Renal cortical epithelial cell (primary cell): Measurements from ENCODE around the gene POLK. TPM values are rescaled to one million over a fixed set of nuclear protein-coding genes. Genes with fewer than 3 reads are reported as not detected.
"Not testable (repeated sequence)": the region's sequence is repeated elsewhere in the genome, so short reads cannot be mapped to it uniquely, and the experiment has no call there.

Experiments
- DNase-seq: peaks from one replicate; pipeline ENCODE4 v3.0.0-alpha.2; 2011; ENCODE audit warnings: low read depth
- total RNA-seq: library from RNA; depleted of rRNA; stranded (reverse); fragments of >200 nt; gene quantifications from 2 replicates; pipeline ENCODE4 v1.2.3, GENCODE V29; 2014

The POLK gene
- total RNA-seq, 1 donor from 2014 or later: 63.4 TPM

DNA sequence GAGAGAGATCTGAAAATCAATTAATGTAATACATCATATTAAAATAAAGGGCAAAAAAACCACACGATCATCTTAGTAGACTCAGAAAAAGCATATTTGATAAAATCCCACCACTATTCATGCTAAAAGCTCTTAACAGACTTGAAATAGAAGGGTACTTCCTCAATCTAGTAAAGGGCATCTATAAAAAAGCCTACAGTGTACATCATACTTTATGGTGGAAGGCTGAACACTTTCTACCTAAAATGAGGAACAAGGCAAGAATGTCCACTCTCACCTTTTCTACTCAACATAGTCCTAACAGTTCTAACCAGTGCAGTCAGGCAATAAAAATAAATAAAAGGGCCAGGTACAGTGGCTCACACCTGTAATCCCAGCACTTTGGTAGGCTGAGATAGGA is 38.9 kb downstream of the POLK start:
- no peak for DNase-seq

DNA sequence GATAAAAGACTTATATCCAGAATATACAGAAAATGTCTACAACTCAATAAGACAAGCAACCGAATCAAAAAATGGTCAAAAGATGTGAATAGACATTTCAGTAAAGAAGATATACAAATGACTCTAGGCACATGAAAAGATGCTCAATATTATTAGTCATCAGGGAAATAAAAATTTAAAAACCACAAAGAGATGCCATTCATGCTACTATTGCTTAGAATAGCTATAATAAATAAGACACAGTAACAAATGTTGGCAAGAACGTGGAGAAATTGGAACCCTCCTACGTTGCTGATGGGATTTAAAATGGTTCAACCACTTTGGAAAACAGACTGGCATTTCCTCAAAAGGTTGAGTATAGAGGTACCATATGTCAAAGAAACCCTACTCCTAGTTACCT is 39.8 kb downstream of the POLK start:
- DNase-seq: no peak

DNA sequence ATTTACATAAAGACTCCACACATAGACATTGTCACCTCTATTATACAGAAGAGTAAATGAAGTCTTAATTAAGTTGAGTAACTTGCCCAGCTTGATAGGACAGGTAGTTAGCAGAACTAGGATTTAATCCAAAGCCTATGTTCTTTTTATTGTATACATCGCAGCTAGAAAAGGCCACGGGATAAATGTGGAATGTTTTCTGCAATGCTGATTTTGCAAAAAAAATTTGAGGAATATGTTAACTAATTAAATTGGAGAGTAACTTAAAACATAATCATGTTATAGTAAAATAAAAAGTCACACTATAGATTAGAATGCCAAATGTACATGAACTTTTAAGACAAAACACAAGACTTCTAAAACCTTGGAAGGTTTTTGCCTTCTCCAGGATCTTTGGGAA is 41.1 kb downstream of the POLK start:
- DNase-seq: no peak

DNA sequence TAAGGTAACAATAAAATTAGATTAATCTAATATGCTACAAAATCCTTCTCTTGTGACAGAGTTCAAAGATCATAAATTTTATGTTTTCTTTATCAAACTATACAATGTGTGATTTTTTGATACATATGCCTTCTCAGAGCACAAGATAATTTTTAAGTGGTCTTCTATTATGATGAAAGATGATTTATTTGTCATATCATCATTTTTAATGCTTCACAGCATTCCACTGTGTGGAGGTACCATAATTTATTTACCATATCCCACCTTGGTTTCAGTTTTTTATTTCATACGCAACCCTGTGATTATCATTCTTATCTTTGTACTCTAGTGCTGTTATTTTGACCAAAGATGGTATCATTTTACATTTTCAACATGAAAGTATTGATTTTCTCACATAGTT is 41.7 kb downstream of the POLK start:
- no peak for DNase-seq

DNA sequence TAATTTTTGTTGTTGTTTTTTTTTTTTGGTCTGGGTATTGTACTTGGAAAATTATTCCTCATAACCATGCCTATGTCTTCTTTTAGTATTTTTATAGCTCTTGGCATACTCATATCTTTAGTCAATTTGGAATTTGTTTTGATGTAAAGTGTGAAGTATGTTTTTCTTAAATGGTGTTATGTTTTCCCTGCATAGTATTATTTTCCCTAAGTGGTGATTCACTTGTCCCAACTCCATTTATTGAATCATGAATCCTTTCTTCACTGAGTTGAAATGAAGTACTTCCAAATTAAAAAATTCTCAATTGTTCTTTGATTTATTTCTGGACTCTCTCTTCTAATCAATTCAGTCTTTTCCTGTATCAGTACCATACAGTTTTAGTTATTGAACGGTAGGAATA is 46.5 kb downstream of the POLK start:
- DNase-seq: no peak

DNA sequence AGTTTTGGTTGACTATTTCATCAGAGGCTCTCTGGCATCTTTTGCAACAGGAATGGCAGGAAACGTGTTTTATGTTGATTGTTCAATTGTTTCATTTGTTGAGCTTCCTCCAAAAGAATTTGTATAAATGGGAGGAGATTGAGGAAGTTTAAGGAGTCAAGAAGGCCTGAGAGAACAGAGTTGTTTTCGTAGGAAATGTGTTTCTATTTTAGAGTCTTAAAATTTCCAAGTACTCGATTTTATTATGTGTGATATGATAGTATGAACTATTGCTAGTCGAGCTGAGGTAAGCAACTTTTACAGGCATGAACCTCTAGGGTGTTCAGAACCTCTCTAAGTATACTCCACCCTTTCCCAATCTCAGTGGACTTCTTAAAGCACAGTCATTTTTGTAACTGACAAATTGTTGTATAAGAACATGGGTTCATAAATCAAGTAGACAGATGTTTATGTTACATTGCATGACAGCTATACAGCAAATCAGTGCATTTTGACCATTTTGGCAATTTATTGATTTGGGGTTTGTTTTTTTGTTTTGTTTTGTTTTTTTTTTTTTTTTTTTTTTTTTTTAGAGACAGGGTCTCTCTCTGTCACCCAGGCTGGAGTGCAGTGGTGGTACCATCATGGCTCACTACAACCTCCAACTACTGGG is 47.4 kb downstream of the POLK start:
- no peak for DNase-seq

DNA sequence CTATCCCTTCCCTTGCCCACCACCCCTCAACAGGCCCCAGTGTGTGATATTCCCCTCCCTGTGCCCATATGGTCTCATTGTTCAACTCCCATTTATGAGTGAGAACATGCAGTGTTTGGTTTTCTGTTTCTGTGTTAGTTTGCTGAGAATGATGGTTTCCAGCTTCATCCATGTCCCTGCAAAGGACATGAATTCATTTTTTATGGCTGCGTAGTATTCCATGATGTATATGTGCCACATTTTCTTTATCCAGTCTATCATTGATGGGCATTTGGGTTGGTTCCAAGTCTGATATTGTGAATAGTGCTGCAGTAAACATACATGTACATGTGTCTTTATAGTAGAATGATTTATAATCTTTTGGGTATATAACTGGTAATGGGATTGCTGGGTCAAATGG is 49.0 kb downstream of the POLK start:
- not testable (repeated sequence) for DNase-seq

DNA sequence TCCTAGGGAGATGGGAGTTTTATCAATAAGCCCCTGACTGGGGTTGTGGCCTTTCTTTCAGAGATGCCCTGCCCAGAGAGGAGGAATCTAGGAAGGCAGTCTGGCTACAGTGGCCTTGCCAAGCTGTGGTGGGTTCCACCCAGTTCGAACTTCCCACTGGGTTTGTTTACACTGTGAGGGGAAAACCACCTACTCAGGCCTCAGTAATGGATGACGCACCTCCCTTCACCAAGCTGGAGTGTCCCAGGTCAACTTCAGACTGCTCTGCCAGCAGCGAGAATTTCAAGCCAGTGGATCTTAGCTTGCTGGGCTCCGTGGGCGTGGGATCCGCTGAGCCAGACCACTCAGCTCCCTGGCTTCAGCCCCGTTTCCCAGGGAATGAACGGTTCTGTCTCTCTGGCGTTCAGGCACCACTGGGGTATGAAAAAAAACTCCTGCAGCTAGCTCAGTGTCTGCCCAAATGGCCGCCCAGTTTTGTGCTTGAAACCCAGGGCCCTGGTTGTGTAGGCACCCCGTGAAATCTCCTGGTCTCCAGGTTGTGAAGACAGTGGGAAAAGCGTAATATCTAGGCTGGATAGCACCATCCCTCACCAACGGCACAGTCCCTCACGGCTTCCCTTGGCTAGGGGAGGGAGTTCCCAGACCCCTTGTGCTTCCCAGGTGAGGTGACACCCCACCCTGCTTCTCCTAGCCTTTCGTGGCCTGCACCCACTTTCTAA is 54.5 kb downstream of the POLK start:
- DNase-seq: peak; percentile 80

DNA sequence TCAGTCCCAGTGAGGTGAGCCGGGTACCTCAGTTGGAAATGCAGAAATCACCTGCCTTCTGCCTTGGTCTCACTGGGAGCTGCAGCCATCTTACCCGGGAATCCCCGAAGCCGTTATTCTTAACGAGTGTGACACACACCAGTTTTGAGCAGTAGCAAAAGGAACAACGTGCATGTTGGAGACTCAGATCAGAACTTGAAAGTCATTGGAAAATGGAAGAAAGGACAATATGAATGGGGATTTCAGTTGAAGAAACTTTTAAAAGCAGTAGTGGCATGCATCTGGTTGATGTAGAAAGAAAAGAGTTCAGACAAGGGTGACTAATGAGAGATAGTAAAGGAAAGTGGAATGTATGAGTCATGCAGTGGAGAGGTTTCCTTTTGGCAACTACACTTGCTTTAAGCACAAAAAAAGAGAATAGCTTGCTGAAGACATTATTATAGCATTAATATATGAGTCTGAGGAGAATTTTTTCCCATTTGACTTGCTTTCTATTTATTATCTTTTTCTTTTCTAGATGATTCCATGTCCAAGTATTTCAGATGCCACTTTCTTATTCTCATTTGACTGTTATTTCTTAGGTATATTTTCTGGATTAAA is 55.1 kb downstream of the POLK start:
- DNase-seq: peak; percentile 96

DNA sequence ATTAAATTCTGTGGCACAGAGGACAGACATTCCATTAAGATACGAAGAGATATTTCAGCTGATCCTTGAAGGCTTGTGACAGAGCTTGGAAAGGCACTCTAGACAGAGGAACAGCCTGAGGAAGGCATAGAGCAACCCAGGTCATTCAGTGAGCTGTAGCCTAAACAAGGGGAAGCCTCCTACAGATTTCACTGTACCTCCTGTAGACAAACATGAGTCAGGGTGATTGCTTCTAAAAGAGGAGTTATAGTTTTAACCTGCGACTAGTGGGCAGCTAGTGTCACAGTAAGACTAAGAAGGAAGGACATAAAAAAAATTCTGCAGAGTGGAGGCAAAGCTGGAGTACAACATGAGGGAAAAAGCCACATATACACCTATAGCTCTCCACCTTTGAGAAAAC is 56.0 kb downstream of the POLK start:
- peak; percentile 61 for DNase-seq

DNA sequence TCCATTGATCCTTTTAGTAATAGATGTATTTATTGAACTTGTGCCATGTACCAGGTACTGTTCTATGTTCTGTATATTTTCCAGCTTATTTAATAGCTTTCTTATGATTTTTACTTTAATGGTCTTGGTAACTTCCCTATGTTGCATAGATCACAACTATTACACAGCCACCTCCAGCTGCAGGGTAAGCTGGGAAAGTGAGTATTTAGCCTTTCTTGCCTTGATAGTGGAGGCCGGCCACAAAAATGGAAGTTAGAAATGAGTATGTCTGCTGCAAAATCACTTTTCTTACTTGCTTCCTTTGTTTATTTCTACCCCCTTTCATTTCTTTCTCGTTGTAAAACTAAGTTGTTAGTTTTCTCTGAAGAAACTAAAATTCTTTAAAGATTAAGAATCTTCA is 56.5 kb downstream of the POLK start:
- DNase-seq: no peak

DNA sequence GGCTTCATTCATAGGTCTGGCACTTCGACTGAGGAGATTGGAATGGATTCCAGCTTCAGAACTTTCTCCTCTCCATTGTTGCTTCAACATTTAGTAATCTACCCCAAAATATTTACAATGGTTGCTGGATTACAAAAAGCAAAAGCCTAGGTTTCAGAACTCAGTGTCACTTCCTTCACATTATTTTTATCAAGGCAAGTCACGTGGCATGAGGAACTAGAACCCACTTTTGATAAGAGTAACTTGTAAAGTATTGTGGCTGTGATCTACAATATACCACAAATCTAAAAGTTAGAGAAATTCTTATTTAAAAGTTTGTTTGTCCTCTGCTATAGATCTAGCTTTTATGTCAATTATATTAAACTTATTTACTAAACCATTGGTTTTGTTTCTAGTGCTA is 59.9 kb downstream of the POLK start:
- no peak for DNase-seq

DNA sequence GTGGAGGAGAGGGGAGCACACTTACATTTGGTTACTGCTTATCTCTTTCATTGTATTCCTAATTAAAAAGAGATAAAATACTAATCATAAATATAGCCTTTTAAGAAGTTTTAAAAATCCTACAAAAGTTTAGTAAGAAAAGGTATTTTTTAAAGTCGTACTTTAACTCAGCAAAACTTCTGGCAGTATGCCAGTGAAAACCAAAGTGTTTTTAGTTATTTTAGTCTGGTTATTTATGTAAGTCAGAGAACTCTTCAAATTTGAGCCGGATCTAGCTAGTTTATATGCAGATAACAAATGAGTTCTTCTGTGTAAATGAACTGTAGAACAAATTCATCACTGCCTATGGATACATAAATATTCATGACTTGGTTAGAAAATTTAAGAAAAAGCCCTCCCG is 63.1 kb downstream of the POLK start:
- no peak for DNase-seq

DNA sequence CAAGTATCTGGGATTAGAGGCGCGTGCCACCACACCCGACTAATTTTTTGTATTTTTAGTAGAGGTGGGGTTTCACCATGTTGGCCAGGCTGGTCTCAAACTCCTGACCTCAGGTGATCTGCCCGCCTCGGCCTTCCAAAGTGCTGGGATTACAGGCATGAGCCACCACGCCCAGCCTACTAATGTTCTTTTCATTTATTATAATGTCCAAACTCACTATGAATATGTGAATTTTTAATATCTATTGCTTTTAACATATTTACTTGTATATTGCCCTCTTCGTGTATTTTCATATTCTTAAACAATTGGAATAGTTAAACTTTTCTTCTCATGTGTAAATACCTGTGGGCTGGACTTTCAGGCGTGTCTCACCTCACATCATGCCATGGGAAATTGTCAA is 66.6 kb downstream of the POLK start:
- DNase-seq: not testable (repeated sequence)

DNA sequence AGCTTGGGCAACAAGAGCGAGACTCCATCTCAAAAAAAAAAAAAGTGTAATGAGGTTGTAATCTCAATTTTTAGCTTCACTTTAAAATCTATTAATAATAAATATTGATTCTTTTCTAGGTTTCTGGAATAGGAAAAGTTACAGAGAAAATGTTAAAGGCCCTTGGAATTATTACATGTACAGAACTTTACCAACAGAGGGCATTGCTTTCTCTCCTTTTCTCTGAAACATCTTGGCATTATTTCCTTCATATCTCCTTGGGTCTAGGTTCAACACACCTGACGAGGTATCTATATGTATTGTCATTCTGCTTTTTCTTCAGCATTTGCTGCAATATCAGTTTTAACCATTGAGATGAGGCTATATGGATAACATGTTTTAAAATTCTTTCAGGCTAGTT is 73.0 kb downstream of the POLK start:
- DNase-seq: no peak

DNA sequence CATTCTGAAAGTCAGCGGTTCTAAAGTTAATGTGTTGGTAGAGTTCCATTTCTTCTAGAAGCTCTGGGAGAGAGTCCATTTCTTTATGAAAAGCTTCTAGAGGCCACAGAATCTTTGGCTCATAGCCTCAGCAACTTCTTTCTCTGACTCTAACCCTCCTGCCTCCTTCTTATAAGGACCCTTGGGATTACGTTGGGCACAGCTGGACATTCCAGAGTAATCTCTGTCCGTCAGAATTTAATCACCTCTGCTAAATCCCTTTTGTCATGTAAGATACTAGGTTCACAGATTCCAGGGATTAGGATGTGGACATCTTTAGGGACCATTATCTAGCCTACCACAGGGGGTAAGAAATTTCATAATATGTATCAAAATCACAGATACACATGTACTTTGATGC is 77.0 kb downstream of the POLK start:
- no peak for DNase-seq

DNA sequence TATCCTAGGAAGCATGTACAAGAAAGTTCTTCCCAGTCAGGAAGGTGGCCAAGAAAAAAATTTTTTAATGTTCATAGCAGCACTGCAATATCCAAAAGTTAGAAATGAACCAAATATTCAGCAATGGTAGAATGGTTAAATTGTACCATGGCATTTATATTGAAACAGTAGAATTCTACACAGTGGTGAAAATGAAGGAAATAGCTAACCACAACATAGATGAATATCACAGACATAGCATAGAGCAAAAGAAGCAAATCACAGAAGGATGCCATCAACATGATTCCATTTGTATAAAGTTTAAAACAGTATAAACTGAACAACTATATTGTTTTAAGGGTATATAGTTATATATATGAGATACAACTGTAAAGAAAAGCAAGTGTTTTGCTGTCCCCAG is 88.8 kb downstream of the POLK start:
- DNase-seq: no peak

DNA sequence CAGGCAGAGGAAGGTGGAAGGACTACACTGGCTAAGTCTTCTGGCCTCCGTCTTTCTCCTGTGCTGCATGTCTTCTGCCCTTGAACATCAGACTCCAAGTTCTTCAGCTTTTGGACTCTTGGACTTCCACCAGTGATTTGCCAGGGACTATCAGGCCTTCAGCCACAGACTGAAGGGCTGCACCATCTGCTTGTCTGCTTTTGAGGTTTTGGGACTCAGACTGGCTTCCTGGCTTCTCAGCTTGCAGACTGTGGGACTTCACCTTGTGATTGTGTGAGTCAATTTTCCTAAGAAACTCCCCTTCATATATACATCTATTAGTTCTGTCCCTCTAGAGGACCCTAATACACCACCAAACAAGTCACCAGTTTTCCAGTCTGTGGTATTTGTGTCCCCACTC is 89.9 kb downstream of the POLK start:
- DNase-seq: no peak

DNA sequence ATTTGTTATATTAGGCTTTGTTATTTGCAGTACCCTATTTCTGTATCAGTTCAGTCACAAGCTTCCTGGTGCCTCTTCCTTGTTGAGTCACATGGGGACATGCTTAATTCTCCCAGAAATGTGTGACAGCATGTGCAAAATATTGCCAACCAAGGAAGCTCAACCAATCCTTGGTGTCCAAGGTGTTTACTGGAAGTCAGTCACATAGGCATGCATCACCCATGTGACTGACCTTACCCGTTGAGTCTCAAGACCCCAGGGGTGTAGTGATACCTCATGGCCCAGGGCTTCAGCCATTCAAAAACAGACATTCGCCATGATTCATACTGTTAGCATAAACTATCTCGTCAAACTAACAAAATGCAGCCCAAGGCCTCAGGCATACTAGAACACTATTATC is 90.3 kb downstream of the POLK start:
- peak; percentile 79 for DNase-seq

DNA sequence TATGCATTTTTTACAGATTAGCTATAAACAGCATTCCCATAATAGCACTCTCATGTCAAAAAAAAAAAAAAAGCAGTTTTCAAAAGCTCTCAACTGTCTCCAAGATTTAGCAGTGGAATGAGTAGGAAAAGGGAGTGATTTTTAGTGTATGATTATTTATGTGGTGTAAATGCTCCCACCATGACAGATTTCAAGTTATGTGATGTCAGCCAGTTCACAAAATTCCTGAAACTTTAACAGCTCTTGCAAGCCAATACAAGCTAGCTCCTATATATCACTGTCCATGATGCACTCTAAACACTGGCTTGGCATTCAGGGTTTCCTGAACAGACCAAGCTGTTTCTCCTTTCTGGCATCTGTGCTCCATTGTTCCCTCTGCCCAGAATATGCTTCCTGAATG is 91.7 kb downstream of the POLK start:
- no peak for DNase-seq

DNA sequence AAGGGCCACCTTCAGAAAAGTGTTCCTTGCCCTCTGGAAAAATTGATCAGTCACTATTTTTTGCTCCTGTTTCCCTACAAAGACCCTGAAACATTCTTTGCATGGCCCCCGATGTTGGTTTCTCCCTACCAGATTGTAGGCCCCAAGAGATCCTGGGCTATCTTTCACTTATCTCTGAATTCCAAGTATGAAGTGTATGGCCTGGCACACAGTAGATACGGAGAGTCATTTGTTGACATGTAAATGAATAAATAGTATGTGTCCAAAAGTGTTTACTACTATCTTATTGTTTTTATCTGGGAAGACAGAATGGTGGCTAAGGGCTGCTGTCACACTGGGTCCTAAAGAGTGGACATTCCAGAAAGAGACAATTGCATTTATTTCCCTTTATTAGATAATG is 92.1 kb downstream of the POLK start:
- no peak for DNase-seq

DNA sequence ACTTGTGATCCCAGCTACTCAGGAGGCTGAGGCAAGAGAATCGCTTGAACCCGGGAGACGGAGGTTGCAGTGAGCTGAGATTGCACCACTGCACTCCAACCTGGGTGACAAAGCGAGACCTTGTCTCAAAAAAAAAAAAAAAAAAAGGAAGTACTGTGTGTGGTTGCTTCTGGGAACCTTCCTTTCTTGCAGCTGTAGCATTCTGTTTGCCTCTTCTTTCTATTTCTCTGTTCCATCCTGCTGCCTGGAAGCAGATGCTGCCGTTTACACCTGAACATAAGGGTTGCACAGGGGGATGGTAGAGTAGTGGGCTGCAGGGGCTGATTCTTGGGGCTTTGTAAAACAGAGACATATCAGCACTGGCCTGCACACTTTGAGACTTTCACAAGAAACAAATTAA is 95.7 kb downstream of the POLK start:
- DNase-seq: not testable (repeated sequence)

DNA sequence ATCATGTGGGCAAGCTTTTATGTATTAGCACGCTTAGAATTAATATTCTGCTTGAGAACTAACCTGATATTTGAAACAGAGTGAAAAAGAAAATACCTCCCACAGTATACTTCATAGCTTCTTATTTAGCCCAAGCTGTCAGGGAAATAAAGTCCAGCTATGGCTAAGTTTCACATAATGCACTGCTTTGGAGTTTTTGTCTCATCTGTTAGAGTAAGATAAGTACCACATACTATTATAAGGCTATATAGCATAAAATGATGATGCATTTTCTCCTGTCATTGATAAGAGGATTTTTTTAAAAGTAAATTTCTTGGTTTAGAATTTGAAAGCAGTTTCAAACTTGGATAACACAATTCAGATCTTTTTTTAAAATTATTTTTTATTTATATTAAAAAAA is 97.2 kb downstream of the POLK start:
- DNase-seq: no peak

DNA sequence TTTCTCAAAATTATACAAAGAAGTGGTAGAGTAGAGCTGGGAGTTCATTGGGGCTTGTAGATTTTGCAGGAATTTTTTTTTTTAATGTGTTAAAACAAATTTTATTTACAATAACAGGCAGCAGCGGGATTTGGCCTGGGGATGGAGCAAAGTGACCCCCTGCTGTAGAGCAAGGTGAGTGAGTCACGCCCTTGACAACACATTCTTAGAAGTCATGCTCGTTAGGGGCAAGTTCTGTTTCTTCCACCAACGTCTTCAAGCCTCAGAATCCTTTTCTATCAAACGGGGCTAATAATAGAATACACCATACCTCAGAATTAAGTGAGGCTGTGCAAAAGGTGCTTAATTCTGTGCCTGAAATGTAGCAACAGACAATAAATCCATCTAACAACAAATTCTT is 98.5 kb downstream of the POLK start:
- peak; percentile 28 for DNase-seq
